Measurements from ENCODE around the gene APH1A.
"Not testable (repeated sequence)": the region's sequence is repeated elsewhere in the genome, so short reads cannot be mapped to it uniquely, and the experiment has no call there.

The APH1A gene

GRCh38 chr1:150233359-150234308, 35.2 kb downstream of the APH1A start:
- peak in 1 of 2 donors; percentile 36 for DNase-seq

DNA sequence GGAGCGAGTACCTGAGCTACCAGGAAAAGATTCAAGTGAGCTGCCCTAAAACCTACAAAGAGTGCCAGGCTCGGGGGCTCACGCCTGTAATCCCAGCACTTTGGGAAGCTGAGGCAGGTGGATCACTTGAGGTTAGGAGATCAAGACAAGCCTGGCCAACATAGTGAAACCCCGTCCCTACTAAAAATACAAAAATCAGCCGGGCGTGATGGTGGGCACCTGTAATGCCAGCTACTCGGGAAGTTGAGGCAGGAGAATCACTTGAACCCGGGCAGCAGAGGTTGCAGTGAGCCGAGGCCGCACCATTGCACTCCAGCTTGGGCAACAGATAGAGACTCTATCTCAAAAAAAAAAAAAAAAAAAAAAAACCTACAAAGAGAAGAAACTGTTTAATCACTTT, 35.9 kb downstream of the APH1A start:
- not testable (repeated sequence) for DNase-seq

- DNase-seq: not testable (repeated sequence)
Observed at GRCh38 chr1:150228246-150228645, 40.6 kb downstream of the APH1A start.

DNA sequence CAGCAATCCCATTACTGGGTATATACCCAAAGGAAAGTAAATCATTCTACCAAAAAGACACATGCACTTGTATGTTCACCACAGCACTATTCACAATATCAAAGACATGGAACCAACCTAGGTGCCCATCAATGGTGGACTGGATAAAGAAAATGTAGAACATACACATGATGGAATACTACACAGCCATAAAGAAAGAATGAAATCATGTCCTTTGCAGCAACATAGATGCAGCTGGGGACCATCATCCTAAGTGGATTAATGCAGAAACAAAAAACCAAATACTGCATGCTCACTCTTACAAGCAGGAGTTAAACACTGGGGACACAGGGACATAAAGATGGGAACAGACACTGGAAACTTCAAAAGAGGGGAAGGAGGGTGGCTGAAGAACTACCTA, 41.6 kb downstream of the APH1A start:
- no peak for DNase-seq

DNA sequence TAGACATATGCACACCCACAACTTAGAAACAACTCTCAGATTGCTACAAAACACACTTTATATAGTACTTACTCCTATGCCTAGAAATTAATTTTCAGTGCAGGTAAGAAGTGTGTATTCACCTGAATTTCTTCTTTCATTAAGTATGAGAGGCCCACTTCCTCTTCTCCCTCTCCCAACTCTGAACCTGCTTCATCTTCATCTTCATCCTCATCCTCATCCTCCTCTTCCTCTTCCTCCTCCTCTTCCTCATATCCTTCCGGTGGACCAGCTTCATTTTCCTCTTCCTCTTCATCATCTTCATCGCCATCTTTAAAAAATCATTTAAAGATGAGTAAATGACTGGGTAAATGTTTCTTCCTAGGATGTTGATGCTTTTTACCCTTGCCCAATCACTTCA, 42.3 kb downstream of the APH1A start:
- DNase-seq: no peak

DNA sequence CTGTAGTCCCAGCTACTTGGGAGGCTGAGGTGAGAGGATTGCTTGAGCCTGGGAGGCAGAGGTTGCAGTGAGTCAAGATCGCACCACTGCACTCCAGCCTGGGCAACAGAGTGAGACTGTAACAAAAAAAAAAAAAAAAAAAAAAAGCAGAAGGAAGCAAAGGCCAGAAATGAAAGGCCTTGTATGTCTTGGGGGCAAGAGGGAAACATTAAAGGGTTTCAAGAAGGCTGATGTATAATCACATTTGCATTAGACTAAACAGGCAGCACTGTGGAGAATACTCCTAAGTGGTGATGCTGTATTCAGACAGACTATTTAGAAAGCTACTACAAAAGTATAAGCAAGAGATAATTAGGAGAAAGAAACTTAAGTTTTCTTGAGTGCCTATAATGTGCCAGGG, 43.3 kb downstream of the APH1A start:
- DNase-seq: no peak

DNA sequence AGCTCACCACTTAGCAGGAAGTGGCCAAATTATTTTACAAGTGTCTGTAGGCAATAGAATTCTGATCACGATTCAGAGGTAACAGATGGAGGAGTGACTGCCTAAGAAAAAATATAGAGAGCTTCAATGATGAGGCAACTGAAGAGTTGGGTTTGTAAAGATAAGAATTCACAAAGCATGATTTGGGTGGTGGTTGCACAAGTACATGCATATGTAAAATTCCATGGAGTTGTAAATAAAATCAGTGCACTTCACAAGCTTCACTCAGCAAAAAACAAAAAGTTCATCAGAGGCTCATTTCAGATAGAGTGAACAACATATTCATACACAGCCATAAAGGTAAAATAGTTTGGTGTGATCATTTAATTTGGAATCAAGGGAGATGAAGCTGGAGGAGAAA, 43.8 kb downstream of the APH1A start:
- no peak for DNase-seq

GRCh38 chr1:150221552-150221951, 47.3 kb downstream of the APH1A start:
- peak in 1 of 2 donors; percentile 46 for DNase-seq

GRCh38 chr1:150215855-150216254, 53.0 kb downstream of the APH1A start:
- not testable (repeated sequence) for DNase-seq

Measured in CD4-positive, alpha-beta T cell treated with Interleukin-4 for 1 hour (primary cell).